HG02884 (cell line): Measurements from ENCODE around the gene TMEM270.
"Not testable (repeated sequence)": the region's sequence is repeated elsewhere in the genome, so short reads cannot be mapped to it uniquely, and the experiment has no call there.

ENCODE experiments used
- ATAC-seq: cut with Tn5 transposase; IDR thresholded peaks from one replicate; pipeline ENCODE4 v1.9.1; 2021; ENCODE audit warnings: mild to moderate bottlenecking, moderate library complexity; ENCODE audit not compliant: unreplicated experiment

The TMEM270 gene, protein sequence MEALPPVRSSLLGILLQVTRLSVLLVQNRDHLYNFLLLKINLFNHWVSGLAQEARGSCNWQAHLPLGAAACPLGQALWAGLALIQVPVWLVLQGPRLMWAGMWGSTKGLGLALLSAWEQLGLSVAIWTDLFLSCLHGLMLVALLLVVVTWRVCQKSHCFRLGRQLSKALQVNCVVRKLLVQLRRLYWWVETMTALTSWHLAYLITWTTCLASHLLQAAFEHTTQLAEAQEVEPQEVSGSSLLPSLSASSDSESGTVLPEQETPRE

DNA sequence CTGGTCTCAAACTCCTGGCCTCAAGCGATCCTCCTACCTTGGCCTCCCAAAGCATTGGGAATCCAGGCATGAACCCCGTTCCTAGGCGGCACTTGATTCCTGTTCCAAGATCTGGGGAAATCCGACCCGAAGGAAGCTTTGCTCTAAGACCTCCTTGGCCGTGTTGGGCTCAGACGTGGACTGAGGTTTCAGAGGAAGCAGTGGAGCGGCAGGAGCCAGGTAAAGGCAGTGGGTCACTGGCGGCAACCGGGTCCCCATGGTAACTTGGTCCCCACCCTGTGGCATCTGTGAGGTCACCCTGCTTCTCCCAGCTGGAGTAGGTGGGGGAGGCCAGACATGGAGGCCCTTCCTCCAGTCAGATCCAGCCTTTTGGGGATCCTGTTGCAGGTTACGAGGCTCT lies at the start of gene TMEM270:
Gene TMEM270, plus strand, starts transcription at position 301 of the 400 bp plus-strand sequence. Its CDS starts 36 bp downstream, at position 337.
- ATAC-seq = no peak

DNA sequence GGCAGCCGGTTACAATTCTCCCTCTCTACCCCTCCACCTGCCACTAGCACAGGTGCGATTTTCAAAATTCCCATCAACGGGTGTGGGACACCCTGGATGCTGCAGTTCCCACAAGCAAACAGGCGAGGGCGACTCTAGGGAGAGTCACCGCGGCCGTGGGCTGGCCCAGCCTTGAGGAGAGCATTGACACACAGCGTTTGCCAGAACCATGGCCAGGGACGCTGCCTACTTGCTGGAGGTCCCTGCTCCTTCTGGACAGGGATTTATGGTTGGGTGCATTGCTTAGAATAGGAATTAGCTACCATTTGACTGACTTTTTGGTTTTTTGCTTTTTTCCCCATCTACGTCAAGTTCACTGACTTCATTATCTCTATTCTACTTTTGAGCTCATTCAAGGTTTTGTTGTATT lies 49.2 kb upstream of the TMEM270 start:
- ATAC-seq = peak; percentile 59

DNA sequence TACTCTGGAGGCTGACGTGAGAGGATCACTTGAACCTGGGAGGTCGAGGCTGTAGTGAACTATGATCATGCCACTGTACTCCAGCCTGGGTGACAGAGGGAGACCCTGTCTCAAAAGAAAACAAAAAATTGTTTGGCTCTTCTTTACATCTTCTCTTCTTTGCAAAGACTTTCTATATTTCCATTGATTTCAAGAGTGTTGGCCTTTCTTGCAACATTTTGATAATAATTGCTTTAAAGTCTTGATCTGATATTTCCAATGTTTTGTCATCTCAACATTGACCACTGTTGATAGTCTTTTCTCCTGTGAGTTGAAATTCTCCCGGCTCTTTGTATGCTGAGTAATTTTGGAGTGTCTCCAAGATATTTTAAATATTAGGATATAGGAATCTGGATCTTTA lies 48.0 kb upstream of the TMEM270 start:
- ATAC-seq = no peak

DNA sequence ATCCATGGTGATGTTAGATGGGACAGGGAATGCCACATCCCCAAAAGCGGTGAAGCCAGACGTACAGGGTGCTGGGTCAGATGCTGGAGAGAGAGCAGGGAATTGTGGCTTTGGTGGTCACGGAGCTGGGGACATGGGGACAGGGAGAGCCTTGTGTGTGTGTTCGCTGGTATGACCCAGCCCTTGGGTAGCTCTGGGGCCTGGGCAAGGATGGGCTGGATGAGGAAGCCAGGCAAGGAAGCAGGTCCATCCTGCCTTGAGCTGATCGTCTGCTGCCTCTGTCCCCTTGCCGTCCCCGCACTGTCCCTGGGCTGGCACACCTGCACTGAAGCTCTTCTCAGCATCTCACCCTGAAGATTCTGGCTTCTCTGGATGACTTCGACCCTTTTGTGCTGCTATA lies 45.5 kb upstream of the TMEM270 start:
- no peak for ATAC-seq

DNA sequence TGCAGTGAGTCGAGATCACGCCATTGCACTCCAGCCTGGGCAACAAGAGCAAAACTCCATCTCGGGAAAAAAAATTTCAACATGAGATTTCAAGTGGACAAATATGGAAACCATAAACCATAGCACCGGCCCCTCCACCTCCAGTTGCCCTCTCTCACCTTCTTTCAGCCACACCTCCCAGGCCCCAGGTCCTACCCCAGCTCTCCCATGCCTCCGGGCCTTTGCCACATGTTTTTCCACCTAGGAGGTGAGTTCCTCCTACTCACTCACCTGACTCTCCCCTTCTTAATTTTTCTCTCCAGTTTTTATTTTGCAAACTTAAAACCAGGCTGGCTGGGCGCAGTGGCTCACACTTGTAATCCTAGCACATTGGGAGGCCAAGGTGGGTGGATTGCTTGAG lies 43.8 kb upstream of the TMEM270 start:
- ATAC-seq = no peak

DNA sequence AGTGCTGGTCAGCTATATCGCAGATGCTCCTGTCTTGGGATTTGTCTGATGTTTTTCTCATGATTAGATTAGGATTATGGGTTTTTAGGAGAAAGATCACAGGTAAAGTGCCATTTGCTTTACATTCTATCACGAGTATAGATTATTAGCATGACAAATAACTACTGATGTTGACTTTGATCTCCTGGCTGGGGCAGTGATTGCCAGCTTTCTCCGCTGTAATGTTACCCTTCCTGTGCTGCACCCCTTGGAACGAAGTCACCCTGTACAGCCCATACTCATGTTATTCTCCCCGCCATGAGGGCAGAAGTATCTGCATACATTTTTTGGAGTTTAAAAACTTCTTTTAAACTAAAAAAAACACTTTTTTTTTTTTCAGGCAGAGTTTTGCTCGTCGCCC lies 40.9 kb upstream of the TMEM270 start:
- ATAC-seq = no peak

DNA sequence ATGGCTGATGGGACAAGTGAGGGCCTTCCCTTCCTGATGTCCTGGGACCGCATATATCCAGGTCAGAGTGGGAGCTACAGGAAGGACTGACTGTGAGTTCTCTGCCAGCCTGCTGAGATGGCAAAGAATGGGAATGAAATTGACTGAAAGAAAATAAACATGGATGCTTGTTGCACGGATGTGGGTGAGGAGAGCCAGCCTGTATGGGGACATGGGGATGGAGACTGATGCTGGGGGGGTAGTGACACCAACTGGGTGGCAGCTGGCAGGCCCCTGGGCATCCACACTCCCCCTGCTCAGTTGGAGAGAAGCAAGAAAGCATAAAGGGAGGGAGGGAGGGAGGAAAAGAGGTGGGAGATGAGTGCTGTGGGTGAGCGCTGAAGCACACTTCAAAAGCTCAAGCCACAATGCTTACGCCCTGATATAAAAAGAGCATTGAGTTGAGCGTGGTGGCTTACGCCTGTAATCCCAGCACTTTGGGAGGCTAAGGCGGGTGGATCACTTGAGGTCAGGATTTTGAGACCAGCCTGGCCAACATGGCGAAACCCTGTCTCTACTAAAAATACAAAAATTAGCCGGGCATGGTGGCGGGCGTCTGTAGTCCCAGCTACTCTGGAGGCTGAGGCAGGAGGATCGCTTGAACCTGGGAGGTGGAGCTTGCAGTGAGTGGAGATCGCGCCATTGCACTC lies 39.2 kb upstream of the TMEM270 start:
- ATAC-seq = not testable (repeated sequence)

DNA sequence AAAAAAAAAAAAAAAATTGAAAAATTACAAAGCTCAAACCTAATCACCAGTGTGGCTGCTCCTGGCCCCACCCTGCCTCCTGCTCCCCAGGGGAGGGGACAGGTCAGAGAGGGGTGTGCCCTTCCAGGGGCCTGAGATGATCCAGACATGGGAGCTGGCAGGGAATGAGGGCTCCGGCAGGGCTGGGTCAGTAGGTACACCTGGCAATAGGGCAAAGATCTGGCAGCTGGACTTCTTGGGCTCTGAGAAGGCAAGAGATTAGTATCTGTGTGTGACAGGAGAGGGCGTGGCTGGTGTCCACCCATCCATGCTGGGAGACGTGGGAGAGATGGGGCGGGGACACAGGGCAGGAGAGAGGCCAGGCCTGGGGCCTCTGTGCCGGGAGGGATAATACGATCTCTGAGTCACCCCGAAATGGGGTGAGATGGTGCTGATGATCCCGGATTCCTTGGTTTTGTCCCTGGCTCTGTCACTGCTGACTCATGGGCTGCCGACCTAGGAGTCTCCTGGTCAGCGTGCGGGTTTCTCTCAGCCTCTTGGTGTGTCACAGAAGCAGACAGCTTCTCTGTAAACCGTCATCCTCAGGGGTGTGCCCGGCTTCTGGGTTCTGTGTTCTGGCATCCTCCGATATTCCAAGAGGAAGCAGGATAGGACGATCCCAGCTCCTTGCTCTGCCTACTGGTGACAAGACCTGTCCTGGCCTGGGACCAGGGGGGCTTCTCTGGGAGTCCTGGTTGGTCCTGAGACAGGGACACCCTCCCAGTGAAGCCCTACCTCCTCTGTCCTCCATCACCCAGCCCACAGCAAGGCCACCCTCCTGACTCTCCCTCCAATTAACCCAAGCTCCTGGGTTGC lies 38.4 kb upstream of the TMEM270 start:
- ATAC-seq = no peak

DNA sequence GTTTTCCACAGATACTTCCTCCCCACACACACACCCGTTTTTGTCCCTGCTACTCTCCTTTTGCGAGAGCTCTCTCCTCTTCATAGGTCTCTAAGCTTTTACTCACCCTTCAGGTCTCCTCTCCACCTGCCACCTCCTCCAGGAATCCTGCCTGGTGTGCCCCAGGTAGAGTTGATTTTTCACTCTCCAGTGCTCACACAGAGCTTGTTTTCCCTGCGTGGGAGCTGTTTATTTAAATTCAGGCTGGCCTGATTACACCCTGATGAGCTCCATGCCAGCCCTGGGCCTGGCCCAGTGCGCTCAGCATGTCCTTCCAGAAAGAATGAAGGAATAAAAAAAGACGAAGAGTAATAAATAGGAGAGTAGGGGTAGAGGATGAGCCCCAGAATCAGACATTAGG lies 37.7 kb upstream of the TMEM270 start:
- no peak for ATAC-seq

DNA sequence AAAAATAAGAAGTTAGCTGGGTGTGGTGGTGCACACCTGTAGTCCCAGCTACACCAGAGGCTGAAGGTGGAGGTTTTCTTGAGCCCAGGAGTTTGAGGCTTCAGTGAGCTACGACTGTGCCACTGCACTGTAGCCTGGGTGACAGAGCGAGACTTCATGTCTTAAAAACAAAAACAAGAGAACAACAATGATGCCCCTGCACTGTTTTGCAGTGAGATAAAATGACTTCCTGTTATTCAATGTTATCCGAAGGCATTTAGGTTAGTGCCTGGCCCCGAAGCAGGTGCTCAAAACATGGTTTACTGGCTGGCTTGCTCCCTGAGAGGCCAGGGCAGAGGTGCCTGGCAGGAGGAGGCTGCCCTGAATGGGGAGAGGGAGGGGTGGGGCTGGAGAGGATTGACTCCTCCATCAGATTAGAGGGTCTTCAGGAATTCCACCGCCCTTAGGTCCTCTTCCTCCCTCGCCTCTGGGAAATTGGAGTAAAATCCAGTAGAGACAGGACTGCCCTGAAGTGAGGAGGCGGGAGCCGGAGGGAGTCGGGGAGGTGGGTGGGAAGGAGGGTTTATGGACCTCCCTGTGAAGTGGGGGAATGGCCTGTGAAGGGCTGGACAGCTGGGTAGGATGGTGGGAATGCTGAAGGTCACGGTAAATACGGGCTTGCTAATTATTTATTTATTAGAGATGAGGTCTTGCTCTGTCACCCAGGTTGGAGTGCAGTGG lies 36.9 kb upstream of the TMEM270 start:
- no peak for ATAC-seq

DNA sequence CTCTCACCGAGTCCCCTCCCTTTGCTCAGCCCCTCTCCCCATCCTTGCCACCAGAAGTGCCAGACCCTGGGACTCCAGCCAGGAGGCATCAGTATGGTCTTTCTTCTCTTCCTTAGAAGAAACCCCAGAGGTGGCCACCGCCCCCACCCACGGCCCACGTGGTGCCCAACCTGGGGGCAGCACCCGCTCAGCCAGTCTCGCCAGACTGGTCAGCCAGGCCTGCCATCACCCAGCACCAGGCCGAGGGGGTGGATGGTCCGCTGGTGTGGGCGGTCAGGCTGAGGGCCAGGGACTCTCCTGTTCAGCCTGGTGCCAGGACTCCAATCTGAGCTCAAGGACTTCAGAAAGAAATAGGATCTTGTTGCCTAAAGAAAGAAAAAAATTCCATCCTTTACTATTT lies 36.0 kb upstream of the TMEM270 start:
- no peak for ATAC-seq

DNA sequence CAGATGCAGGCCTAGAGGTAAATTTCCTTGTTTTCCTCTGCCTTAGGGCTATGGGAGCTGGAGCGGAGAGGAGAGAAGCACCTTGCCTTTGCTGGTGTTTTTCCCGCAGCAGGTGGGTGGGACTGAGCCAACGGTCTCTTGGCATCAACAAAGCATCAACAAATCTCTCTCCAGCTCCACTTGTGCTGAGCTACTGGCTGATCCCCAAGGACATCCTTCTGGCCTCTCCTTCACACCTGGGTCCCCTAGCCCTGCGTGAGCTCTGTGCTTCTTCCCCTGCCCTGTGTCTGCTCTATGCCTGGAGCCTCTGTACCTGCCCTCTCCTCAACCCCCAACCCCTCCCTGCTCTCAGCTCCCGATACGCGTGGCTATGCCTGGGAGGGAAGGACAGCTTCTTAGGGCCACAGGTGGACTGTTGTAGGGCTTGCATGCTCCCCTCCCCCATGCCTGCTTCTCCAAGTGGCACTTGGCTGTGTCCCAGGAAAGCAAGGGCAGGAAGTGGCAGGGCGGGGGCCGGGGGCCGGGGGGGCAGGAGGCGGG lies 33.3 kb upstream of the TMEM270 start:
- ATAC-seq = no peak

DNA sequence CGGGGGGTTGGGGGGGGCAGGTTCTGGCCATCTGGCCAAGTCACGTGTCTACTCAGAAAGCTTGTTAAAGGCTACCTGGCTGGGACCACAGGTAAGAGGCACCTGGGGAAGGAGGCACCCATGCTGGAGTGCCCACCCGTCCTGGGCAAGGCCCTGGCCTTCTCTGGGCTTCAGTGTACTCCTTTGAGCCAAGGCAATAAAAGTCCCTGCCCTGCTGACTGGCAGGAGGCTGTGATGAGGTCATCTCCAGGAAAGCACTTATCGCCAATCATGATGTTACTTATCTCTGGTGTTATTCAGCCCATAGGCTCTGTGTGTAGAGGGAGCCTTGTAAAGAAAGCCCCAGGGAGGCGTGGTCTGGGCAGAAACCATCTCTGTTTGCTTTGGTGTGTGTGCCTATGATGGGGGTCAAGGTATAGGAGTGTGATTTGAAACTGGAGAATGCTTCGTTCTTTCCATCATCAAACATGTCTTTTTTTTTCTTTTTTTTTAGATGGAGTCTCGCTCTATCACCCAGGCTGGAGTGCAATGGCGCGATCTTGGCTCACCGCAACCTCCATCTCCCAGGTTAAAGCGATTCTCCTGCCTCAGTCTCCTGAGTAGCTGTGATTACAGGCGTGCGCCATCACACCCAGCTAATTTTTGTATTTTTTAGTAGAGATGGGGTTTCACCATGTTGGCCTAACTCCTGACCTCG lies 32.7 kb upstream of the TMEM270 start:
- ATAC-seq = no peak

DNA sequence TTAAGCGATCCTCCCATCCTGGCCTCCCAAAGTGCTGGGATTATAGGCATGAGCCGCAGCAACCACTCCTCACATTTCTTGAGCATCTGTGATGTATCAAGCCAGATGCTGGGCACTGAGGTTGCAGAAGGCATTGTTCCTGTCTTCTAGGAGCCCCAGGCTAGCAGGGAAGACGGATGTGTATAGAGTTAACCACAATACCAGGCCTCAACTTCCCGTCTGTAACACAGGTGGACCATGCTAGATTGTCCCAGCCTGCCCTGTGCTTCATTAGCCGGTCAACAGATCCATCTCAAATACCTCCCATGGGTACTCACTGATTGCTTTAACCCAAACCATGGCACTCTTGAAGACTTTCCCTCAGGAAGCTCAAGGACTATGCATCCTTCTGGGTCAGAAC lies 32.0 kb upstream of the TMEM270 start:
- no peak for ATAC-seq

DNA sequence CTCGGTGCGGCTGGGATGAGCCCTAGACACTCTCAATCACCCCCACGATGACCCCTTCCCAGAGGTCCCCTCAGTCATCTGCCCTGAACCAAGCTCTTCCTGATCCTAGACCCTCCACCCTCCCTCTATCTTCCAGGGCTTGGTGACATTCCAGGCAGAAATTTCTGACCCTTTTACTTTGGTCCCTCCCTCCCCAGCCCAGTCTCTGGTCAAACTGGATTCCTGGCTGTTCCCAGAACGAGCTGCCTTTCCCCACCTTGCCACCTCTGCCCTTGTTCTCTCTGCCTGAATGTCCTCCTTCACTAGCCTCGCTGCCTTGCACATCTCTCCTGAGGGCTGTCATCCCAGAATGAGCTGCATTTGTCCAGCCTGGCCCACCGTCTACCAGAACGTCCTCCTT lies 31.5 kb upstream of the TMEM270 start:
- ATAC-seq = no peak

DNA sequence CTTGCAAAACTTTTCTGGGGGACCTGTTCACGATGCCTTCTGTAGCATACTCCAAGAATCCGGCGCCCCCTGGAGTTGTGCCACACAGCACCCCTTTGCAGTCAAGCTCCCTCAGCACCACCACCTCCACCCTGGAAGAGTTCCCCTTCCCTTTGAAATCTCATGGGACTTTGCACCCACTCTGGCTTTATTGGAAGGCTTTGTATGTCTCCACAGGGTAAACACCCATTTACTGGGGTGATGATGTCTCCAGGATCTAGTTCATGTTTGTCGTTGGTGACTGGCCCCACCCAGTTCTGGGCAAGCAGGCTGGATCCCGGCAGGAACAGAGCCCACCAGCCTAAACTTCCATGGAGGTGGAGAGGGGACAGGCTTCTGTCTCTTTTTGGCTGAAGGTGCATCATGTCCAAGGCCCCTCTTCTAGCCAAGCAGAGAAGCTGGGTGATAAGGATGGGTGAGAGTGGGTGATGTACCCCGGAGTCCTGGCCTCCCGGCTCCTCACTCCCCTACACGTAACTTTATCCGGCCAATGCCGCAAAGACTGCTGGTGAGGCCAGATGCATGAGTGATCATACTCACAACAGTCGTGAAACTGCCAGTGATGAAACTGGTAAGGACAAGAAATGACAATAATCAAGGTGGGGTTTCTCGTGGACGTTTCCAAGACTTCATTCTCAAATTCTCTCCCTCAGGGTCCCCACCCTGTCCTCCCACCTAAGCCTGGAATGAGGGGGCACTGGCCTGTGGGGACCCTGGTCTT lies 30.9 kb upstream of the TMEM270 start:
- no peak for ATAC-seq

DNA sequence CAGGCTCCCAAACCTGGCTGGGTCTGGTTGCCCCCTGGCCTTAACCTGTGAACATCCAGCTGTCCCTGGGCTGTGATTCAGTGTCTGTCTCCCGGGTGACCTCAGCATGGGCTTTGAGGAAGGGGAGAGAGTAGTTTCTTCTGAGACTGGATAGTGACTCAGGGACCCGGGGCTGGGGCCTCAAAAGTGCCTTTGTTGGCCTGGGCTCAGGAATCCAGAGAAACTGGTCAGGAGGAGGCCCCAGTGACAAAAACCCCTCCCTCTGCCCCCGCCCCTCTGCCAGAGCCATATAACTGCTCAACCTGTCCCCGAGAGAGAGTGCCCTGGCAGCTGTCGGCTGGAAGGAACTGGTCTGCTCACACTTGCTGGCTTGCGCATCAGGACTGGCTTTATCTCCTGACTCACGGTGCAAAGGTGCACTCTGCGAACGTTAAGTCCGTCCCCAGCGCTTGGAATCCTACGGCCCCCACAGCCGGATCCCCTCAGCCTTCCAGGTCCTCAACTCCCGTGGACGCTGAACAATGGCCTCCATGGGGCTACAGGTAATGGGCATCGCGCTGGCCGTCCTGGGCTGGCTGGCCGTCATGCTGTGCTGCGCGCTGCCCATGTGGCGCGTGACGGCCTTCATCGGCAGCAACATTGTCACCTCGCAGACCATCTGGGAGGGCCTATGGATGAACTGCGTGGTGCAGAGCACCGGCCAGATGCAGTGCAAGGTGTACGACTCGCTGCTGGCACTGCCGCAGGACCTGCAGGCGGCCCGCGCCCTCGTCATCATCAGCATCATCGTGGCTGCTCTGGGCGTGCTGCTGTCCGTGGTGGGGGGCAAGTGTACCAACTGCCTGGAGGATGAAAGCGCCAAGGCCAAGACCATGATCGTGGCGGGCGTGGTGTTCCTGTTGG lies 30.0 kb upstream of the TMEM270 start, which contains the start of gene CLDN4:
Gene CLDN4, plus strand, starts transcription at position 316 of the 903 bp plus-strand sequence. Its CDS starts 206 bp downstream, at position 522.
- no peak for ATAC-seq

DNA sequence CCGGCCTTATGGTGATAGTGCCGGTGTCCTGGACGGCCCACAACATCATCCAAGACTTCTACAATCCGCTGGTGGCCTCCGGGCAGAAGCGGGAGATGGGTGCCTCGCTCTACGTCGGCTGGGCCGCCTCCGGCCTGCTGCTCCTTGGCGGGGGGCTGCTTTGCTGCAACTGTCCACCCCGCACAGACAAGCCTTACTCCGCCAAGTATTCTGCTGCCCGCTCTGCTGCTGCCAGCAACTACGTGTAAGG lies 29.4 kb upstream of the TMEM270 start:
- ATAC-seq = no peak
